Pancreas (tissue), 10 donors: ENCODE results near the gene TMCC1. TPM values are rescaled to one million over a fixed set of nuclear protein-coding genes. Genes with fewer than 3 reads are reported as not detected.

ENCODE experiments used
- ATAC-seq, 4 donors: fragments of 200-7000 bp; cut with Tn5 transposase; one replicate each; pipeline versions ENCODE4 v1.8.0 to v1.9.1; 2020; ENCODE audit warnings: mild to moderate bottlenecking in 4 of 4, moderate library complexity in 4 of 4
- DNase-seq, 6 donors: peaks; one replicate each; pipeline ENCODE4 v3.0.0-alpha.2; 2020
- FAIRE-seq: peaks from 2 replicates; lab custom pipeline; 2012; peaks lifted over from hg19 to GRCh38; lab: Jason Lieb, UNC
- H3K27ac ChIP-seq, 4 donors: fragments of 200-600 bp; sonication (generic); 1 replicate in 3 of 4; 2 replicates in 1 of 4; pipeline versions ENCODE4 v1.5.0 to v1.8.0; 2020
- H3K27me3 ChIP-seq, 4 donors: fragments of 200-600 bp; one replicate each; pipeline ENCODE4 v1.8.0; 2021
- H3K36me3 ChIP-seq, 3 donors: fragments of 200-600 bp; sonication (generic) in 1 of 3; one replicate each; pipeline versions ENCODE4 v1.5.0 to v1.8.0; 2020 to 2021
- H3K4me1 ChIP-seq, 3 donors: fragments of 200-600 bp; one replicate each; pipeline ENCODE4 v1.8.0; 2021
- H3K4me3 ChIP-seq, 4 donors: fragments of 200-600 bp; sonication (generic) in 2 of 4; one replicate each; pipeline versions ENCODE4 v1.5.0 to v1.8.0; 2020 to 2021
- H3K9me3 ChIP-seq, 4 donors: fragments of 200-600 bp; one replicate each; pipeline ENCODE4 v1.8.0; 2021
- CTCF ChIP-seq, 4 donors: fragments of 200-600 bp; sonication (generic) in 3 of 4; IDR thresholded peaks; one replicate each; pipeline versions ENCODE4 v1.5.0 to v1.8.0; 2021; ENCODE audit warnings: antibody characterized with exemption in 4 of 4
- WGBS, 2 donors: extraction: QIAGEN DNeasy Blood & Tissue Kit; methylation state at CpG; one replicate each; pipeline ENCODE4 v1.1.7; 2013; 5-methylcytosine and 5-hydroxymethylcytosine counted together
- intact Hi-C, 3 donors: fragments of 100-400 bp; cut with DNase I; formaldehyde crosslinking; loops; one replicate each; pipeline versions ENCODE4 v1.11.1 to v1.14.2; 2022
- polyA plus RNA-seq, 2 donors: library from polyadenylated mRNA; stranded (reverse); fragments of 200-250 nt; gene quantifications; one replicate each; pipeline ENCODE4 v1.2.3, GENCODE V29; 2013
- total RNA-seq, 6 donors: library from RNA; stranded (reverse); fragmentation: NEBNext Ultra II Directional in 4 of 6; extraction: Animal tissue kit (Norgen Biotek cat#: 25700) in 4 of 6; gene quantifications; one replicate each; pipeline versions ENCODE4 v1.2.1 to v1.2.4, GENCODE V29; 2021 to 2023
- donor health status: healthy with polysubstance abuse.
- donor health status: DM: no; HTN: no; CAD: no; lungs with moderate emphysema.
- donor health status: DM: no; HTN: no; CAD: no.
- donor health status: control.
- donor health status: control.
- donor health status: Bipolar disorder and iron deficiency.
- donor health status: DM: yes; HTN: yes; CAD: no.
- donor health status: DM: no; HTN: no; CAD: no.
- donor health status: DM: no; HTN: no; CAD: no.
- donor health status: DM: yes; HTN: yes; CAD: no.

TMCC1 gene
- total and polyA plus RNA-seq, 8 donors, result 5.6 to 27.5 (median 16.9) TPM

- FAIRE-seq, result no peak
- 64 to 75% methylated on average over 9 of the region's 9 CpGs for WGBS, 2 donors
- H3K4me3 ChIP-seq, result no peak overlapping the region
- ATAC-seq, result no peak
- no peaks in the 10 kb centered on the region for H3K36me3 ChIP-seq
- no peak for TF ChIP-seq CTCF (IDR thresholded peaks at IDR 0.05)
- H3K27ac ChIP-seq, result no peak overlapping the region
- no peaks in the 10 kb centered on the region for H3K27me3 ChIP-seq
- DNase-seq, result peak in 1 of 6 donors; percentile 42
- peaks cover 0 to 5% (median 0%) of the 10 kb centered on the region in 3 donors for H3K4me1 ChIP-seq
- no peaks in the 10 kb centered on the region for H3K9me3 ChIP-seq
- intact Hi-C loops, result loop anchor here (5.0 to 10.0 kb wide), 3 partner anchors 195 to 313 kb away; no protein-coding TSS in a partner anchor
These were observed 261.5 kb downstream of the TMCC1 start for GRCh38 chr3:129632056-129632455.

GRCh38 chr3:129629011-129629410 lies 264.5 kb downstream of the TMCC1 start:
- Histone ChIP-seq H3K27me3 (no peaks in the 10 kb centered on the region), H3K4me1 (peaks cover 5 to 16% (median 5%) of the 10 kb centered on the region in 3 donors), H3K4me3 (no peak overlapping the region), H3K9me3 (no peaks in the 10 kb centered on the region), H3K36me3 (no peaks in the 10 kb centered on the region), H3K27ac (no peak overlapping the region)
- WGBS, 2 donors, result 73% methylated on average over 6 of the region's 6 CpGs
- DNase-seq, result peak in 1 of 6 donors; percentile 9
- FAIRE-seq, result no peak
- intact Hi-C loops, result no loop called here
- no peak for TF ChIP-seq CTCF (IDR thresholded peaks at IDR 0.05)
- ATAC-seq, result no peak

GRCh38 chr3:129628169-129628522 lies 265.4 kb downstream of the TMCC1 start:
- Histone ChIP-seq H3K36me3 (no peaks in the 10 kb centered on the region), H3K4me1 (peaks cover 5 to 24% (median 9%) of the 10 kb centered on the region in 3 donors), H3K27me3 (no peaks in the 10 kb centered on the region), H3K9me3 (no peaks in the 10 kb centered on the region), H3K27ac (peak overlapping the region; percentile 81 to 97 (median 93)), H3K4me3 (peak overlapping the region in 2 of 4 donors; percentile 53 to 74)
- ATAC-seq, result peak in 1 of 4 donors; percentile 0
- intact Hi-C loops, result no loop called here
- FAIRE-seq, result no peak
- no peak for DNase-seq
- whole genome bisulfite sequencing, 2 donors, result 11 to 15% methylated on average over 9 of the region's 9 CpGs
- no peak for TF ChIP-seq CTCF (IDR thresholded peaks at IDR 0.05)

- ATAC-seq, result peak; percentile 54 to 71 (median 66)
- Histone ChIP-seq H3K4me3 (peak overlapping the region; percentile 43 to 74 (median 56)), H3K36me3 (no peaks in the 10 kb centered on the region), H3K27ac (peak overlapping the region; percentile 81 to 97 (median 93)), H3K4me1 (peaks cover 5 to 24% (median 9%) of the 10 kb centered on the region in 3 donors), H3K27me3 (no peaks in the 10 kb centered on the region), H3K9me3 (no peaks in the 10 kb centered on the region)
- intact Hi-C loops, result no loop called here
- TF ChIP-seq CTCF (IDR thresholded peaks at IDR 0.05), result peak; percentile 39 to 64 (median 60)
- WGBS, 2 donors, result 1% methylated on average over 37 to 38 of the region's 38 CpGs
- FAIRE-seq, result no peak
- peak; percentile 60 to 77 (median 74) for DNase-seq
These were observed 266.0 kb downstream of the TMCC1 start for GRCh38 chr3:129627350-129628168.
